Measurements from ENCODE around the gene ATP6V1E1.
"Not testable (repeated sequence)": the region's sequence is repeated elsewhere in the genome, so short reads cannot be mapped to it uniquely, and the experiment has no call there.

Gene ATP6V1E1

GRCh38 chr22:17628406-17629172 is at the start of gene ATP6V1E1:
Gene ATP6V1E1 (minus strand): TSS chr22:17628749. CDS start chr22:17628635, 114 bp downstream.
- no peak for TF ChIP-seq CTCF (IDR thresholded peaks at IDR 0.05; ENCODE audit: low read depth, low read length, missing control alignments)
- H3K4me3 ChIP-seq (ENCODE audit: low read depth, low read length), result peak within 1 kb of the TSS; percentile 87
- peak; percentile 88 for DNase-seq (ENCODE audit: low read depth)

DNA sequence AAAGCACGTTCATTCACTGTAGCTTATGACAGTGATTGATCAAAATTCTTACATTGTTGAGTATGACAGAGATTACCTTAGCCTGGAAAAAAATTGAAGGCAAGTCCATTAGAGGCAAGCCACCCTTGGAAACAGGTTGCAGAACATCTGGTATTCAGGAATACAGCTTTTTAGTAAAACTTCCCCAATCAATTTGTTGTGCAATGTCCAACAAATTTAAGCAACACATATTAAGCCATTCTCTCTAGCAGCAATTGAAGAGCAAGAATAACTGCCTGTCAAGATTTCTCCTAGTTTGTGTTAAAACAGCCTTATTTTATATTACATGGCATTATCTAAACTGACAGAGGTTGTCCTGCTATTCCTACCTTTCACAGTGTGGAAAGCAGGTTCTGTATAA is 47.0 kb upstream of the ATP6V1E1 start:
- H3K4me3 ChIP-seq (ENCODE audit: low read depth, low read length), result no peak overlapping the region
- no peak for TF ChIP-seq CTCF (IDR thresholded peaks at IDR 0.05; ENCODE audit: low read depth, low read length, missing control alignments)
- DNase-seq (ENCODE audit: low read depth), result no peak

DNA sequence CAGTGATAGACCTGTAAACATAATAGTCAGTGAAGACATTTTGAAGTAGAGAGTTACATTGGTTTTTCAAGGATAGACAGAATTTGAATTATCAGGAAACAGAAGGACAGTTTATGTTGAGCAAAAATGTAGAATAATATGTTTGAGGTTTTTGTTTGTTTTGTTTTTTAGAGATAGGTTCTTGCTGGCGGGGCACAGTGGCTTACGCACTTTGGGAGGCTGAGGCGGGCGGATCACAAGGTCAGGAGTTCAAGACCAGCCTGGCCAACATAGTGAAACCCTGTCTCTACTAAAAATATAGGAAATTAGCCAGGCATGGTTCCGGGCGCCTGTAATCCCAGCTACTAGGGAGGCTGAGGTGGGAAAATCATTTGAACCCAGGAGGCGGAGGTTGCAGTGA is 45.6 kb upstream of the ATP6V1E1 start:
- no peak for DNase-seq (ENCODE audit: low read depth)
- no peak for TF ChIP-seq CTCF (IDR thresholded peaks at IDR 0.05; ENCODE audit: low read depth, low read length, missing control alignments)
- no peak overlapping the region for H3K4me3 ChIP-seq (ENCODE audit: low read depth, low read length)

GRCh38 chr22:17672417-17672991 is 44.0 kb upstream of the ATP6V1E1 start:
- TF ChIP-seq CTCF (IDR thresholded peaks at IDR 0.05; ENCODE audit: low read depth, low read length, missing control alignments), result no peak
- H3K4me3 ChIP-seq (ENCODE audit: low read depth, low read length), result no peak overlapping the region
- no peak for DNase-seq (ENCODE audit: low read depth)

DNA sequence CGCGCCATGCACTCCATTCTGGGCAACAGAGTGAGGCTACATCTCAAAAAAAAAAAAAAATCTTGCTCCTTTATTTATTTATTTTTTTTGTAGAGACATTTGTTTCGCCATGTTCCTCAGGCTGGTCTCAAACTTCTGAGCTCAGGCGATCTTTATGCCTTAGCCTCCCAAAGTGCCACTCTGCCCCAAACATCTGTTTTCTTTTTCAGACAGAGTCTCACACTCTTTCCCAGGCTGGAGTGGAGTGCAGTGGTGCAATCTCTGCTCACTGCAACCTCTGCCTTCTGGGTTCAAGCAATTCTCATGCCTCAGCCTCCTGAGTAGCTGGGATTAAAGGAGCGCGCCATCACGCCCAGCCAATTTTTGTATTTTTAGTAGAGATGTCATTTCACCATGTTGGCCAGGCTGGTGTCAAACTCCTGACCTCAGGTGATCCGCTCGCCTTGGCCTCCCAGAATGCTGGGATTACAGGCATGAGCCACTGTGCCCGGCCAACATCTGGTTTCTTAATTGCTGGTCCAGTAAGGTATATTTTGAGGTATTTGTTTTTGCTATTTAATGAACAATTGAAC is 43.1 kb upstream of the ATP6V1E1 start:
- H3K4me3 ChIP-seq (ENCODE audit: low read depth, low read length); DNase-seq (ENCODE audit: low read depth): not testable (repeated sequence)

DNA sequence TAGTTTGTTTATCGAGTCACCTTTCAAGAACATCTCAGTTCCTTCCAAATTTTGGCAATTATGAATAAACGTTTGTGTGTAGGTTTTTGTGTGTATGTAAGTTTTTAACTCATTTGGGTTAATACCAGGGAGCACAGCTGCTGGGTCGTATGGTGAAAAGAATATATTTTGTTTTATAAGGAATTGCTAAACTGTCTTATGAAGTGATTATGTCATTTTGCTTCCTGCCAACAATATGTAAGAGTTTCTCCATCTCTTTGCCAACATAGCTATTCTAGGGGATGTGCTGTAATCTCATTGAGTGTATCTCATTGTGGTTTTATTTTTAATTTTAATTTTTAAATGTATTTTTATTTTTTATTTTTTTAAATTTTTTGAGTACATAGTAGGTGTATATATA is 37.3 kb upstream of the ATP6V1E1 start:
- no peak overlapping the region for H3K4me3 ChIP-seq (ENCODE audit: low read depth, low read length)
- TF ChIP-seq CTCF (IDR thresholded peaks at IDR 0.05; ENCODE audit: low read depth, low read length, missing control alignments), result no peak
- no peak for DNase-seq (ENCODE audit: low read depth)

DNA sequence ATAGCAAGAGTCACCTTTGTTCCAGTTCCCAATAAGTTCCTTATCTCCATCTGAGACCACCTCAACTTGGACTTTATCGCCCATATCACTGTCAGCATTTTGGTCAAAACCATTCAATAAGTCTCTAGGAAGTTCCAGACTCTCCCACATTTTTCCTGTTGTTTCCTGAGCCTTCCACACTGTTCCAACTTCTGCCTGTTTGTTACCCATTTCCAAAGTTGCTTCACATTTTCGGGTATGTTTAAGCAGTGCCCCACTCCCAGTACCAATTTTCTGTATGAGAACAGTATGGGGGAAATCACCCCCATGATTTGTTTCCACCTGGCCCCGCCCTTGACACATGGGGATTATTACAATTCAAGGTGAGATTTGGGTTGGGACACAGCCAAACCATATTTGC is 36.7 kb upstream of the ATP6V1E1 start:
- no peak overlapping the region for H3K4me3 ChIP-seq (ENCODE audit: low read depth, low read length)
- no peak for TF ChIP-seq CTCF (IDR thresholded peaks at IDR 0.05; ENCODE audit: low read depth, low read length, missing control alignments)
- no peak for DNase-seq (ENCODE audit: low read depth)

Data from GM12864 (cell line).